GM12874 (cell line): ENCODE results near the gene LAMA3.

Experiments
- CTCF ChIP-seq: IDR thresholded peaks from 2 replicates; pipeline ENCODE4 v1.5.1; 2011; ENCODE audit warnings: low read depth, mild to moderate bottlenecking, control low read depth, low read length, moderate library complexity; ENCODE audit not compliant: insufficient read depth

LAMA3 gene

GRCh38 chr18:23971666-23972230 lies 282.5 kb downstream of the LAMA3 start:
- TF ChIP-seq CTCF = no peak

DNA sequence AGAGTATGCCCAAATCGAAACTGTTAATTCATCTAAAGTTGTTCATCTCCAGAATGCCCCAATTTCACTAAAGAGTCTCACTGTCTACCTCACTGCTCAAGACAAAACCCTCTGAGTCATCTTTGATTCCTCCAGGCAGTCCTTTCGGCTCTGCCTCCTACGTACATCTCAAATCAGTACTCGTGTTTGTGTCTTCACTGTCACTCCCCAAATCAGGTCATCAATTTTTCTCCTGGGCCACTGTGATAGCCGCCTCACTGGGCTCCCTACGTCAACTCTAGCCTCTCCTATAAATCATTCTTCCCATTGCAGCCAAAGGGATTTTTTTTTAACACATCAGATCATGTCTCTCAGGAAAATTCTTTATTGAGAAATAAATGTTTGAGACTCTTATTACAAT lies 283.2 kb downstream of the LAMA3 start:
- TF ChIP-seq CTCF = no peak

GRCh38 chr18:23977103-23977502 lies 287.9 kb downstream of the LAMA3 start:
- no peak for TF ChIP-seq CTCF

- TF ChIP-seq CTCF = no peak
Measured at GRCh38 chr18:23977719-23978483, 288.6 kb downstream of the LAMA3 start.

GRCh38 chr18:23981369-23981980 lies 292.2 kb downstream of the LAMA3 start:
- TF ChIP-seq CTCF = no peak

GRCh38 chr18:23982155-23983079 lies 293.2 kb downstream of the LAMA3 start:
- TF ChIP-seq CTCF = no peak

GRCh38 chr18:23983112-23983511 lies 293.9 kb downstream of the LAMA3 start:
- no peak for TF ChIP-seq CTCF
